HCT116 (cell line): ENCODE data around the gene SFXN1. TPM values are rescaled to one million over a fixed set of nuclear protein-coding genes. Genes with fewer than 3 reads are reported as not detected.

Source experiments
- ATAC-seq: fragments of 200-7000 bp; cut with Tn5 transposase; 2 replicates; pipeline ENCODE4 v1.9.1; 2020; ENCODE audit warnings: mild to moderate bottlenecking, moderate library complexity
- BruUV-seq: library from RNA; stranded (reverse); fragments of 400-500 nt; replicated peaks from 2 replicates; lab custom pipeline; 2021; lab: Mats Ljungman, UMichigan
- CTCF ChIA-PET: fragments of 300-600 bp; sonication (Branson Sonifier 250); formaldehyde crosslinking; loops from one replicate; lab custom pipeline; 2021; ENCODE audit warnings: antibody characterized with exemption; lab: Charles Lee
- POLR2A ChIA-PET: fragments of 300-600, 350-600 bp; sonication (Branson Sonifier 250); formaldehyde crosslinking; loops from one replicate; lab custom pipeline; 2021; ENCODE audit warnings: antibody characterized with exemption; lab: Charles Lee
- RAD21 ChIA-PET, 2 experiments: fragments of 300-600 bp; sonication (Branson Sonifier 250); formaldehyde crosslinking; loops; one replicate each; lab custom pipeline; 2023; ENCODE audit warnings: low total read pairs in 2 of 2; ENCODE audit not compliant: uncharacterized antibody in 2 of 2, unreplicated experiment in 2 of 2, low non-redundant PET in 1 of 2; lab: Charles Lee
- DNase-seq: peaks from one replicate; pipeline ENCODE4 v3.0.0-alpha.2; 2010; ENCODE audit warnings: low read depth, low spot score
- H2AFZ ChIP-seq: fragments of 200-600 bp; shearing (Covaris generic), sonication (generic); 2 replicates; pipeline ENCODE4 v1.6.1; 2017; ENCODE audit warnings: low read depth, mixed run types, mixed read lengths, antibody characterized with exemption, low read length; ENCODE audit not compliant: poor library complexity, severe bottlenecking
- H3K27ac ChIP-seq: 2 replicates; pipeline ENCODE4 v1.5.1; 2012; ENCODE audit warnings: low read depth, low read length
- H3K27me3 ChIP-seq: fragments of 200-600 bp; sonication (generic); 2 replicates; pipeline ENCODE4 v1.6.1; 2016; ENCODE audit warnings: mixed run types, low read length, mixed read lengths; ENCODE audit not compliant: insufficient read depth
- H3K36me3 ChIP-seq, 2 experiments: fragments of 200-500 bp in 1 of 2; fragments of 200-600 bp in 1 of 2; sonication (Bioruptor generic) in 1 of 2; sonication (generic) in 1 of 2; 2 replicates each; pipeline versions ENCODE4 v1.5.1 to v1.6.1; 2014 to 2016; ENCODE audit warnings: low read length in 2 of 2, inconsistent platforms in 1 of 2, mixed read lengths in 1 of 2, mixed run types in 1 of 2; ENCODE audit not compliant: insufficient read depth in 2 of 2, control insufficient read depth in 1 of 2
- H3K4me1 ChIP-seq, 2 experiments: fragments of 200-600 bp in 1 of 2; sonication (generic) in 1 of 2; 2 replicates each; pipeline versions ENCODE4 v1.5.1 to v1.6.1; 2012 to 2017; ENCODE audit warnings: low read length in 2 of 2, inconsistent platforms in 1 of 2, mild to moderate bottlenecking in 1 of 2, mixed read lengths in 1 of 2, mixed run types in 1 of 2, moderate library complexity in 1 of 2; ENCODE audit not compliant: insufficient read depth in 2 of 2, control insufficient read depth in 1 of 2
- H3K4me2 ChIP-seq: fragments of 200-600 bp; sonication (generic); 2 replicates; pipeline ENCODE4 v1.6.1; 2017; ENCODE audit warnings: mixed run types, low read length, mixed read lengths
- H3K4me3 ChIP-seq, 2 experiments: fragments of 200-600 bp in 1 of 2; sonication (generic) in 1 of 2; replicated peaks in 1 of 2; 2 replicates each; pipeline ENCODE4 v1.5.1; 2011 to 2016; ENCODE audit warnings: low read length in 2 of 2, control low read depth in 1 of 2, low read depth in 1 of 2, mild to moderate bottlenecking in 1 of 2, mixed read lengths in 1 of 2, mixed run types in 1 of 2
- H3K79me2 ChIP-seq: fragments of 200-600 bp; sonication (generic); 2 replicates; pipeline ENCODE4 v1.6.1; 2017; ENCODE audit warnings: mild to moderate bottlenecking, mixed run types, low read length, moderate library complexity, mixed read lengths; ENCODE audit not compliant: insufficient read depth
- H3K9ac ChIP-seq: fragments of 200-600 bp; sonication (generic); 2 replicates; pipeline ENCODE4 v1.6.1; 2016; ENCODE audit warnings: low read length, mixed read lengths
- H3K9me2 ChIP-seq: fragments of 200-600 bp; sonication (generic), shearing (Covaris generic); 2 replicates; pipeline ENCODE4 v1.6.1; 2017; ENCODE audit warnings: mixed run types, mild to moderate bottlenecking, moderate library complexity; ENCODE audit not compliant: insufficient read depth
- H3K9me3 ChIP-seq, 2 experiments: fragments of 200-500 bp in 1 of 2; fragments of 200-600 bp in 1 of 2; sonication (Bioruptor generic) in 1 of 2; sonication (generic) in 1 of 2; 2 replicates each; pipeline ENCODE4 v1.6.1; 2014 to 2017; ENCODE audit warnings: low read length in 2 of 2, mixed read lengths in 2 of 2, inconsistent platforms in 1 of 2, low read depth in 1 of 2, mild to moderate bottlenecking in 1 of 2, mixed run types in 1 of 2, moderate library complexity in 1 of 2; ENCODE audit not compliant: control insufficient read depth in 1 of 2, insufficient read depth in 1 of 2
- H4K20me1 ChIP-seq: fragments of 200-600 bp; sonication (generic), shearing (Covaris generic); 2 replicates; pipeline ENCODE4 v1.6.1; 2017; ENCODE audit warnings: mixed run types, mild to moderate bottlenecking, moderate library complexity; ENCODE audit not compliant: insufficient read depth
- CBX3 ChIP-seq: IDR thresholded peaks from 2 replicates; pipeline ENCODE4 v1.6.1; 2012; ENCODE audit warnings: low read depth
- CEBPB ChIP-seq: IDR thresholded peaks from 2 replicates; pipeline ENCODE4 v1.6.1; 2012; ENCODE audit warnings: low read depth
- EGR1 ChIP-seq: IDR thresholded peaks from 2 replicates; pipeline ENCODE4 v1.6.1; 2012; ENCODE audit warnings: low read depth
- ELF1 ChIP-seq: IDR thresholded peaks from 2 replicates; pipeline ENCODE4 v1.6.1; 2012; ENCODE audit warnings: low read depth, borderline replicate concordance
- EZH2 ChIP-seq: fragments of 200-600 bp; sonication (generic); IDR thresholded peaks from 2 replicates; pipeline ENCODE4 v1.6.1; 2017; ENCODE audit warnings: antibody characterized with exemption, mixed run types
- EZH2phosphoT487 ChIP-seq: fragments of 200-600 bp; IDR thresholded peaks from 2 replicates; pipeline ENCODE4 v1.6.1; 2018; ENCODE audit warnings: antibody characterized with exemption, borderline replicate concordance
- JUND ChIP-seq: IDR thresholded peaks from 2 replicates; pipeline ENCODE4 v1.6.1; 2012
- POLR2AphosphoS5 ChIP-seq: IDR thresholded peaks from 2 replicates; pipeline ENCODE4 v1.6.1; 2011; ENCODE audit warnings: mild to moderate bottlenecking, low read depth, low read length, moderate library complexity
- SP1 ChIP-seq: IDR thresholded peaks from 2 replicates; pipeline ENCODE4 v1.6.1; 2012; ENCODE audit warnings: low read depth
- SRF ChIP-seq: IDR thresholded peaks from 2 replicates; pipeline ENCODE4 v1.6.1; 2012; ENCODE audit warnings: low read depth
- TCF7L2 ChIP-seq: IDR thresholded peaks from 2 replicates; pipeline ENCODE4 v1.7.0; 2011; ENCODE audit warnings: borderline replicate concordance, inconsistent platforms; ENCODE audit not compliant: insufficient read depth, insufficient read length; ENCODE audit errors: extremely low read depth
- YY1 ChIP-seq: IDR thresholded peaks from 2 replicates; pipeline ENCODE4 v1.6.1; 2011; ENCODE audit warnings: low read length, low read depth, moderate library complexity, mild to moderate bottlenecking; ENCODE audit not compliant: insufficient replicate concordance; ENCODE audit errors: extremely low read depth
- intact Hi-C: fragments of 100-400 bp; cut with micrococcal nuclease; formaldehyde crosslinking; loops from 2 replicates; pipeline ENCODE4 v1.10.0; 2022
- total RNA-seq: library from RNA; stranded (reverse); gene quantifications from one replicate; pipeline ENCODE4 v1.2.1, GENCODE V29; 2021; ENCODE audit not compliant: unreplicated experiment
- TF ChIP-seq, protein P1 (sequence below), 3 experiments: fragments of 200-600 bp in 1 of 3; sonication (generic) in 1 of 3; IDR thresholded peaks in 2 of 3; conservative IDR thresholded peaks in 1 of 3; 2 replicates each; pipeline ENCODE4 v1.5.1; 2012 to 2017; ENCODE audit warnings: low read depth in 2 of 3, low read length in 2 of 3, antibody characterized with exemption in 1 of 3, borderline replicate concordance in 1 of 3, control low read depth in 1 of 3, mild to moderate bottlenecking in 1 of 3, mixed read lengths in 1 of 3, mixed run types in 1 of 3, moderate library complexity in 1 of 3; ENCODE audit not compliant: insufficient read depth in 1 of 3

The SFXN1 gene
- total RNA-seq, 1 experiment from 2014 or later: 145 TPM

DNA sequence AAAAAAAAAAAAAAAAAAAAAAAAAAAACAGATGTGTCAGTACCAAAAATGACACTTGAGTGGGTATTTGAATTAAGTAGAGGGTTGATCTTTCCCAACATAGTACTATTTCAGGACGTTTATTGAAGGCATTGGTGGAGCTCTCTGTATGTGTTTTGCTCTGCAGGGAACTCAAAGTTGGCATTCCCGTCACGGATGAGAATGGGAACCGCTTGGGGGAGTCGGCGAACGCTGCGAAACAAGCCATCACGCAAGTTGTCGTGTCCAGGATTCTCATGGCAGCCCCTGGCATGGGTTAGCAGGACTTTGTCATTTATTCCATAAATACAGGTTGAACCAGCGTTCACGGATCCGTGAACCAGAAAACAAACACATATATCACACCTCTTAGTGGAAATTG is 34.9 kb downstream of the SFXN1 start (continued):
- TF ChIP-seq SRF (no peak), POLR2AphosphoS5 (no peak), TCF7L2 (no peak), JUND (no peak), EZH2phosphoT487 (no peak), ELF1 (no peak), SP1 (no peak), YY1 (no peak), EZH2 (no peak), EGR1 (no peak), CBX3 (no peak)
- TF ChIP-seq, protein P1, sequence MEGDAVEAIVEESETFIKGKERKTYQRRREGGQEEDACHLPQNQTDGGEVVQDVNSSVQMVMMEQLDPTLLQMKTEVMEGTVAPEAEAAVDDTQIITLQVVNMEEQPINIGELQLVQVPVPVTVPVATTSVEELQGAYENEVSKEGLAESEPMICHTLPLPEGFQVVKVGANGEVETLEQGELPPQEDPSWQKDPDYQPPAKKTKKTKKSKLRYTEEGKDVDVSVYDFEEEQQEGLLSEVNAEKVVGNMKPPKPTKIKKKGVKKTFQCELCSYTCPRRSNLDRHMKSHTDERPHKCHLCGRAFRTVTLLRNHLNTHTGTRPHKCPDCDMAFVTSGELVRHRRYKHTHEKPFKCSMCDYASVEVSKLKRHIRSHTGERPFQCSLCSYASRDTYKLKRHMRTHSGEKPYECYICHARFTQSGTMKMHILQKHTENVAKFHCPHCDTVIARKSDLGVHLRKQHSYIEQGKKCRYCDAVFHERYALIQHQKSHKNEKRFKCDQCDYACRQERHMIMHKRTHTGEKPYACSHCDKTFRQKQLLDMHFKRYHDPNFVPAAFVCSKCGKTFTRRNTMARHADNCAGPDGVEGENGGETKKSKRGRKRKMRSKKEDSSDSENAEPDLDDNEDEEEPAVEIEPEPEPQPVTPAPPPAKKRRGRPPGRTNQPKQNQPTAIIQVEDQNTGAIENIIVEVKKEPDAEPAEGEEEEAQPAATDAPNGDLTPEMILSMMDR (IDR thresholded peaks at IDR 0.05 in 2 of 3, conservative IDR thresholded peaks at IDR 0.05 in 1 of 3; ENCODE audit: borderline replicate concordance in 1 of 3, insufficient read depth in 1 of 3, low read depth in 2 of 3, low read length in 2 of 3): no peak

DNA sequence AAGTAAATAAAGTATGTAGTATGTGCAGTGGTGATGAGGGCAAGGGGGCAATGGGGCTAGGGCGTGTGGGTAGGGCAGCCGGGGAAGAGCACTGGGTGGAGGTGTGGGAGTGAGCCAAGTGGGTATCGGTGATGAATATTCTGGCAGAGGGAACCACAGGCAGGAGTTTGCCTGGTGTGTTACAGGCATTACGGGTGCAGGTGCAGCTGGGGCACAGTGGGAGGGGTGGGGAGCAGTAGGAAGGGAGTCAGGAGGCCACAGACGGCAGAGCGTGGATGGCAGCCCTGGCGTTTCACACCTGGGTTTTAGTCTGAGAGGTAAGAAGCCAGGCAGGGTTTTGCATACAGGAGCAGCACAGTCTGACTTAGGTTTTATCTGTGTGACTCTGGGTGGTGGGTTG is 35.4 kb downstream of the SFXN1 start:
- CTCF ChIA-PET: no interaction called here
- no TSS peak for BruUV-seq
- Histone ChIP-seq H3K4me2 (no peak overlapping the region), H3K27me3 (no peaks in the 10 kb centered on the region), H3K9me2 (no peaks in the 10 kb centered on the region), H3K9ac (no peak overlapping the region), H3K9me3 (no peaks in the 10 kb centered on the region), H3K4me1 (peaks cover 10 to 16% of the 10 kb centered on the region in 2 experiments; a peak in 3 of 4 replicates), H3K27ac (no peak overlapping the region), H3K36me3 (peaks cover 54 to 78% of the 10 kb centered on the region in 2 experiments), H2AFZ (no peak overlapping the region), H4K20me1 (peaks cover 7% of the 10 kb centered on the region; the same call in 1 of the 2 replicates), H3K79me2 (peaks cover 8% of the 10 kb centered on the region), H3K4me3 (no peak overlapping the region)
- RAD21 ChIA-PET: no interaction called here
- no peak for TF ChIP-seq CBX3
- TF ChIP-seq CEBPB: no peak
- intact Hi-C loops: no loop called here
- ATAC-seq (no peak), DNase-seq (no peak)
- POLR2A ChIA-PET: no interaction called here
